OCI-M1 (cell line): ENCODE measurements around the gene MYRIP.
"Not testable (repeated sequence)": the region's sequence is repeated elsewhere in the genome, so short reads cannot be mapped to it uniquely, and the experiment has no call there.

Experiments used
- DNase-seq: peaks from one replicate; lab custom pipeline; 2025; lab: John Stamatoyannopoulos, UW

The MYRIP gene

DNA sequence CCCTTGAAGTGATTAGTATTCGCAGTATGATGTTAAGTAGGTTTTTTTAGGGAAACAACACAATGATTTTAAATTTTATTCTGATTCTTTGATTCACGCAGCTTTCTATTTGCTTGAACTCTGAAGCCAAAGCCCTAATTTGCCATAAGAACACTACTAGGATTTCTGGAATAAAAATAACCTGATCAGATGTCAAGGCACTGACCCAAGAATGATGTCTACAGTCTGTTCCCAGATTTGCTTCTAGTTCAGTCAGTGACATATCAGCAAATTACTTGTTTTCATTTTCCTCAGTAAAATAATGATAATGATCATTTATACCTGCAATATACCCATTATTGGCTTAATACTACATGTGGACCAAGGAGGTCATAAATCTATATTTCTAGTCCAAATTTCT, 320.6 kb downstream of the MYRIP start:
- no peak for DNase-seq

DNA sequence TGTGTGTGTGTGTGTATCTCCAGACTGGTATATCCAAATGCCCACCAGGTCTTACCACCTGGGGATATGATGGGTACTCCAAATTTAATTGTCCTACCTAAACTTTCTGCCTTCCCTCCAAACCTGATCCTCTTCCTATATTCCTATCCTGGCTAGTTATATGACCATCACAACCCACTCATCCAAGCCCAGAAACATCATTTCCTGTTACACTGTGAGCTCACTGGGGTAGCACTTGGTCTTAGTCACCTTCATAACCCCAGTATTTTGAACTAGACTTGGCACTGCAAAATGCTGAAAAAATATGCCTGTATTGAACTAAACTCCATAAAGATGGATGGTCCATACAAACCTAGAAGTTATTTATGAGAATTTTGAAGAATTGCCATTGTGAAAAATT, 321.3 kb downstream of the MYRIP start:
- DNase-seq: no peak

- DNase-seq: not testable (repeated sequence)
These were observed 324.6 kb downstream of the MYRIP start for GRCh38 chr3:40133886-40134575.

GRCh38 chr3:40137591-40138295, 328.3 kb downstream of the MYRIP start:
- DNase-seq: no peak

- no peak for DNase-seq
These were observed 334.1 kb downstream of the MYRIP start for GRCh38 chr3:40143283-40144090.

GRCh38 chr3:40148827-40149226, 339.4 kb downstream of the MYRIP start:
- DNase-seq: no peak

- peak; percentile 3 for DNase-seq
These were observed 343.2 kb downstream of the MYRIP start for GRCh38 chr3:40152482-40153133.

- no peak for DNase-seq
These were observed 351.5 kb downstream of the MYRIP start for GRCh38 chr3:40160933-40161332.

DNA sequence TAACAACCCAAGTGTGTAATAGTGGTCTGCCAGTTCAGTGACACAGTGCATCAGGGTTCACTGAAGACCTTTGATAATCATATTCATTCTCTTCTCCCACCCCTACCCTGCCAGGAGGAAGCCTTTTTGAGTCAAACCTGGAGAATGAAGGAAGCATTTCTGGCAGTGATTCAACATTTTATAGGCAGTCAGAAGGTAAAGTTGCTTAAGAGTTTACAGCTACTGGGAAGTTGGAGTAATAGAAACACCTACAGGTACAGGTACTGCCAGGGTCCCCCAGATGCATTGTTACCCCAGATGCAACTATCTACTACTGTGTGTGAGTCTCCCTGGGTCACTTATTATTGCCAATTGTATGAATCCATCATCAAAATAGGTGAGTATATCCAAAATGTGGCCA, 353.2 kb downstream of the MYRIP start:
- DNase-seq: no peak

- DNase-seq: no peak
These were observed 357.6 kb downstream of the MYRIP start for GRCh38 chr3:40166997-40167396.

GRCh38 chr3:40167958-40168357, 358.5 kb downstream of the MYRIP start:
- DNase-seq: no peak

DNA sequence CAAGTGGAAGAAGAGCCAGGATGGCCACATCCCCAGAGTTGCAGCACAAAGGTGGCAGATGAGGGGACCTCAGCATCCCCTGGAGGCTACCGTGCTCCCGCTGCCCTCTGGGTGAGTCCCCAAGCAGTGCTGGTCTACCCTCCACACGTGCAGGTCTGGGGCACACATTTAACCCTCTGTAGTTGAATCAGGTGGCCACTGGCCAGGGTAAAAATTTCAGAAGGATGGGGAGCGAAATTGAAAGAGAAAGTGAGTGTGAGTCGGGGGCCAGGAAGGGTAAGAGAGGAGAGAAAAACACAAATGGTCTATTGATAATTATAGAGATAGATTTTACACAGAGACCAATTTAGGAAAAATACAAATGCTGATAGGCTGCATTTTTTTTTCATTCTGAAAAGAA, 360.6 kb downstream of the MYRIP start:
- peak; percentile 20 for DNase-seq

DNA sequence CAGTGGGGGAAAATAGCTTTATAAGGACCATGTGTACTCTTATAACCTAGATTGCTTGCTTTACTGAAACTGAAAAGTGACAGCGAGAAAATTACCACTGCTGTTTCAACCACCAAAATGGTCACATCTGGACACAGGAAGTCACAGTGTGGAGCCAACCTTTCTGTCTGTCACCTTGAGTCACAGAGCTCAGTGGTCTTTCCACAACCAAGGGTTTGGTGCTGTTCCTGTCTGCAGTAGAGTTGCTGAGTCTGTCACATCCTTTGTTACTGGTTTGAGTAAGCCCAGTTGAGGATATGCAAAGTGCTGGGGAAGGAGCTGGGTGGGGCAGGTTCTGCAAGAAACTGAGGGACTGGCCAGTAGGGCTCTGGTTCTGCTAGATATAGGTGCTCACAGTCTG, 361.0 kb downstream of the MYRIP start:
- peak; percentile 20 for DNase-seq

GRCh38 chr3:40172560-40172959, 363.2 kb downstream of the MYRIP start:
- DNase-seq: no peak

DNA sequence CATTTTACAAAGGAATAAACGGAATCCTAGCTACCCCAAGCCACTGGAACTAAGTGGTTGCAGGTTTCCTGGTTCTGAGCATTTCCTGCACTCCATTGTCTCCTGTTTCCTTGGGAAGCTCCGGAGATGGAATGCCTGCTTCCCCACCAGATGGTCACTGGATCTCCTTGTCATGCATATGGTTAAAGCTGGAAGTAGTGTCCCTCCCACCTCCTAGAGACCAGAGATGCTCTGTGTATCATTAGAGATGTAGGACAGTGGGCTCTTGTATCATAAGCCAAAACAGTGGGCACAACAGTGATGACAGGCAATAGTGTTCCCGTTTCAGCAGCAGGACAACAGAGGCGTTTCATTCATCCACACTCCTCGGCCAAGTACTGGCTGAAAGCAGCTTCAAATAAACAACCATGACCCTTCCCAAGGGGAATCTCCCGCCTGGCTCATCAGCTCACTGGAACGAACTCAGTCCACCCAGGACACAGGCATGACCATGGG, 363.9 kb downstream of the MYRIP start:
- no peak for DNase-seq

DNA sequence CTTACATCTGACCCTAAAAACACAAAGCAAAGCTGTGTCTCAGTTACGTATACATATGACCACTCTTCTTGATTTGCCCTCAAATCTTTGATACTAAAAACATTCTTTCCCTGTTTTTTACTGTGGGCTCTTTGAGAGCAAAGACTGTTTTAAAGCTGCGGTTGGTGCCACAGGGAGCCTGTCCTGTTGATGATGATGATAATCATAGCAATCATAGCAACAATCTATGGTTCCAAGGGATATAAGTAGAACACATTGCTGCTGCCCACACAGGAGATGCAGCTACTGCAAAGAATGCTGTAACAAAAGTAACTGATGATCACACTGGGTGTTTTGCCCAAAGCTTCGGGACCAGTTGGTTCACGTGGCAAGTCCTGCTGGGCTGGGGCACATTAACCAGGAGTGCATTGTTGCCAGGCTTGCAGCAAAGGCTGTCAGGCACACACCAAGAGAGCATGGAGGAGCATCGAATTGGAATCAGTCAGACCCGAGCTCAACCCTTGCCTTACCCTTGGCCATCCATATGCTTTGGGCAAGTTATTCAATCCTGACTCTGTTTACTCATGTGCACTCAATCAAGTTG, 368.7 kb downstream of the MYRIP start:
- no peak for DNase-seq

DNA sequence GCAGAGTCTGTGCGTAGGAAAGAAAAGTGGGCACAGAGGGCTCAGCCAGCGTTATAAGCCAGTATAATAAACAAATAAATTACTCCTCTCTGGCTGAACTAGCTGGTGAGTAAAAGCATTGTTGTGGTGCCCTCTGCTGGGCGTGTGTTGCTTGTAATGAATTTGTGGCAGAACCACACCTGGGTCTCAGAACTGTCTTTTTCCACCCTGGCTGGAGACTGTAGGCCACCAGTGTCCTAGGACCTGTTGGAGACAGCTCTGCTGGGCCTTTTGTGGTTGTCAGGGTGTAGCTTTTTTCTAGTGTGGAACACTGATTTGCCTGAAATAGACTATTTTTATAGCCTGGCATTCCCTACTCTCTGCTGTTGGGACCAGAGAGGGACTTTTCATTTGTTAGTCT, 369.6 kb downstream of the MYRIP start:
- peak; percentile 83 for DNase-seq

DNA sequence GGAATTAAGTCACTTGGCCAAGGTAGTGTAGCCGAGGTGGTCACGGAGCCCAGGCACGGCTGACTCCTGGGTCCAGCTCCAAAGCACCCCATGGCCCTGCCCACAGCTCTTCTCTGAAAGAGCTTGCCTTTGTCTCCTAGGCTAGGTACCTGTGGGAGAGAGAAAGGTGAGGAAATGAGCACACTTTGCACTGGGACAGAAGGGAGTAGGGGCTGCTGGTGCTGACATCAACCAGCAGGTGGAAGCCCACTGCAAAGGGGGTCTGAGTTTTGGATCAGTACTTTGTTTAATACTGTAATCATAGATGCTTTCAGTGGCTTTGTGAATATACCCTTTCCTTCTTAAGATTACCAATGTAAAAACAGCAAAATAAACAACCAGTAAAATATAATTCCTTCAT, 371.8 kb downstream of the MYRIP start:
- DNase-seq: no peak

DNA sequence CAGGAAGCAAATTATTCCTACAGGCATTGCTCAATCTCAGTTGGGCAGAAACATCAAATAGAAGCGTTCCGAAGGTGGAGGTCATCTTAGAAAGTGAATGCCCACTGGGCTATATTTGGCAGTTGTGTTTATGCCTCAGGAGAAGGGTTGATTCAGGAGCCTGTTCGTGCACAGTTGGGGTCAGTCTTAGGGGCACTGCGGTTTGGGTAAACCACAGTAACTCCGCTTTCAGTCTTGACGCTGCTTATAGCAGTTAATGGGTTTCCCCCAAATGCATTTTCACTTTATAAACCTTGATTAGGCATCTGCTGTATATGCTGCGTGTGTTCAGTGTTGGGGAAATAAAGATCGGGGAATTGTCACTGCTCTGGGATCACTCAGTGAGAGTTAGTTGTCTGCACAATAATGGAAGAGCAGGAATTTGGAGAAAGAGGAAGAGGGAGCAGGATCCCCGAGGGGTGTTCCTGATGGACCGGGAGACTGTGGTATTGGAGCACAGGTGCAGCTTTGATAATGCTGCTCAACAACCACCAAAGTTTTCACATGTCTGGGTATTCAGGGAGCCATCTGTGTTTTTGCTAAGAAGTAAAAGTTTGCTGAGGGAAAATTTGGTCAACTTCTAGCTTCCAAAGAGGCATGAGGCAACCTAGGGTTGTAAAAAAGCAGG, 375.8 kb downstream of the MYRIP start:
- DNase-seq: peak; percentile 16

- no peak for DNase-seq
These were observed 377.1 kb downstream of the MYRIP start for GRCh38 chr3:40186508-40186907.

DNA sequence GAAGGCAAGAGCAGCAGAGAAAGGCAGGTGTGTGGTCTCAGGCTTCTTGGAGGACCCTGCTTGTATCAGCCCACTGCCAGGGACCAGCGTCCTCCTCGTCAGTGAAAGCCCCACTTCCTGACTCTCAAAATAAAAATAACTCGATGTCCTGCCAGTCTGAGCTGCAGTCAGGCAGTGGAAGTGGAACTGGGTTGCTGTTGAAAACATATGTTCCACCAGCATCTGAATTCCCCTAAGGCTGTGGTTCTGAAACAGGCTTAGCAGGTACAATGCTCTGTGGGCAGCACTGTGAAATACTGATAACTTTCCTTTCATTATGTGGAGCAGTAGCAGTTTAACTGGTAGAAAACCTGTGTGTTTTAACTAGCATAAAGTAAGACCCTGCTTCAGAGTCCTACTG, 378.5 kb downstream of the MYRIP start:
- DNase-seq: peak; percentile 13
